Keratinocyte (primary cell): ENCODE measurements around the gene CFAP157. TPM values are rescaled to one million over a fixed set of nuclear protein-coding genes. Genes with fewer than 3 reads are reported as not detected.

Experiments
- DNase-seq: peaks from one replicate; pipeline ENCODE4 v3.0.0-alpha.2; 2011; ENCODE audit warnings: low read depth, missing footprints, low spot score
- FAIRE-seq: peaks from 2 replicates; lab custom pipeline; 2011; peaks lifted over from hg19 to GRCh38; lab: Jason Lieb, UNC
- H2AFZ ChIP-seq: 2 replicates; pipeline ENCODE4 v1.6.0; 2012; ENCODE audit warnings: low read length, control low read depth, inconsistent platforms; ENCODE audit not compliant: control insufficient read depth
- H3K27ac ChIP-seq: 2 replicates; pipeline ENCODE4 v1.5.1; 2011; ENCODE audit warnings: low read length; ENCODE audit not compliant: control insufficient read depth, insufficient read depth
- H3K27me3 ChIP-seq: 3 replicates; pipeline ENCODE4 v1.6.0; 2011; ENCODE audit warnings: low read length; ENCODE audit not compliant: control insufficient read depth, insufficient read depth; ENCODE audit errors: extremely low read depth
- H3K36me3 ChIP-seq, 2 experiments: 2 replicates in 1 of 2; 3 replicates in 1 of 2; pipeline ENCODE4 v1.5.1; 2011; ENCODE audit warnings: low read length in 2 of 2, mild to moderate bottlenecking in 1 of 2; ENCODE audit not compliant: control insufficient read depth in 2 of 2, insufficient read depth in 2 of 2; ENCODE audit errors: extremely low read depth in 1 of 2
- H3K4me1 ChIP-seq: 3 replicates; pipeline ENCODE4 v1.5.1; 2011; ENCODE audit warnings: low read length; ENCODE audit not compliant: control insufficient read depth, insufficient read depth; ENCODE audit errors: extremely low read depth
- H3K4me2 ChIP-seq: 3 replicates; pipeline ENCODE4 v1.6.0; 2011; ENCODE audit warnings: low read depth, low read length; ENCODE audit not compliant: control insufficient read depth, insufficient read depth; ENCODE audit errors: extremely low read depth
- H3K4me3 ChIP-seq, 3 experiments: fragments of 200-600 bp in 1 of 3; sonication (generic) in 1 of 3; 2 replicates in 2 of 3; 3 replicates in 1 of 3; pipeline ENCODE4 v1.5.1; 2011 to 2016; ENCODE audit warnings: low read length in 3 of 3, mild to moderate bottlenecking in 3 of 3, control low read depth in 2 of 3, inconsistent platforms in 1 of 3, low read depth in 1 of 3, mixed read lengths in 1 of 3, mixed run types in 1 of 3, moderate library complexity in 1 of 3; ENCODE audit not compliant: control insufficient read depth in 2 of 3, insufficient read depth in 2 of 3; ENCODE audit errors: extremely low read depth in 1 of 3
- H3K79me2 ChIP-seq: 2 replicates; pipeline ENCODE4 v1.6.0; 2012; ENCODE audit warnings: low read length; ENCODE audit not compliant: control insufficient read depth, insufficient read depth
- H3K9ac ChIP-seq: 3 replicates; pipeline ENCODE4 v1.6.0; 2011; ENCODE audit warnings: low read length; ENCODE audit not compliant: control insufficient read depth, insufficient read depth; ENCODE audit errors: extremely low read depth
- H3K9me1 ChIP-seq: 3 replicates; pipeline ENCODE4 v1.6.0; 2011; ENCODE audit warnings: low read length; ENCODE audit not compliant: control insufficient read depth, insufficient read depth; ENCODE audit errors: extremely low read depth
- H3K9me3 ChIP-seq: 2 replicates; pipeline ENCODE4 v1.5.1; 2012; ENCODE audit warnings: low read depth, low read length; ENCODE audit not compliant: control insufficient read depth
- H4K20me1 ChIP-seq: 3 replicates; pipeline ENCODE4 v1.6.0; 2011; ENCODE audit warnings: low read length; ENCODE audit not compliant: control insufficient read depth, insufficient read depth; ENCODE audit errors: extremely low read depth
- EZH2 ChIP-seq: IDR thresholded peaks from one replicate; pipeline ENCODE4 v1.6.1; 2012; ENCODE audit warnings: inconsistent platforms, mild to moderate bottlenecking, low read length, moderate library complexity
- dilution Hi-C: fragments of 300-500 bp; cut with MboI; formaldehyde crosslinking; loops from one replicate; pipeline ENCODE4 v1.7.0; 2020; ENCODE audit warnings: low sequenced_read_pairs; ENCODE audit not compliant: extremely low pct_ligation_motif_present
- polyA plus RNA-seq, 5 experiments: library from polyadenylated mRNA; depleted of rRNA in 3 of 5; stranded (reverse) in 3 of 5; stranded (forward) in 1 of 5; unstranded in 1 of 5; fragments of >200 nt; gene quantifications; 1 replicate in 1 of 5; 2 replicates in 3 of 5; 3 replicates in 1 of 5; pipeline versions ENCODE4 v1.2.1 to v1.2.3, GENCODE V29; 2011 to 2012; ENCODE audit warnings: missing spikeins in 2 of 5, low read depth in 1 of 5, low replicate concordance in 1 of 5
- TF ChIP-seq, protein P1 (sequence below), 3 experiments: IDR thresholded peaks in 1 of 3; conservative IDR thresholded peaks in 1 of 3; optimal IDR thresholded peaks in 1 of 3; 2 replicates in 2 of 3; 3 replicates in 1 of 3; pipeline versions ENCODE3 to v1.5.1; 2011; ENCODE audit warnings: low read length in 3 of 3, mild to moderate bottlenecking in 3 of 3, moderate library complexity in 2 of 3, control low read depth in 1 of 3, inconsistent platforms in 1 of 3; ENCODE audit not compliant: insufficient read depth in 2 of 3; ENCODE audit errors: extremely low read depth in 1 of 3

CFAP157 gene
- polyA plus RNA-seq, 1 donor (not counting 4 experiments of a cell fraction or from before 2014, with no cell fraction given): not detected

DNA sequence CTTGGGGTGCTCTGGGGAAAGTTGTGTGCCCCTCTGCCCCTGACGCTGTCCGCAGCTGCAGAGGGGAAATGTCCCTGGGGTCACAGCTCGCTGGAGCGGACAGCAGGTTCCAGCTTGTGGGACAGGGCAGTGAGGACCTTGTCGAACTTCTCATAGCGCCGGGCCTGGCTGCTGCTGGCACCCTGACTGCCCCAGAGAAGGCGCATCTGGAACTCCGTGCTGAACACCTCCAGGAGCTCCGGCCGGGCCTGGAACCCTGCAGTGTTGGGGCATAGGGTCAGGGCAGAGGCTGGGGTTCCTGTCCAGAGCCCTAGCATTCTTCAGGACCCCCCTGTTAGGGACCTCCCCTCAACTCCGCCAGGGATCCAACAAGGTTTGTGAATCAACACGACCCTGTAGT is 31.9 kb downstream of the CFAP157 start:
- Histone ChIP-seq H3K4me1 (peaks cover 23% of the 10 kb centered on the region), H3K27me3 (no peaks in the 10 kb centered on the region), H3K4me2 (no peak overlapping the region), H3K9ac (no peak overlapping the region), H3K79me2 (no peaks in the 10 kb centered on the region), H3K4me3 (no peak overlapping the region), H3K9me3 (no peaks in the 10 kb centered on the region), H4K20me1 (no peaks in the 10 kb centered on the region), H3K36me3 (no peaks in the 10 kb centered on the region), H2AFZ (no peak overlapping the region), H3K9me1 (no peaks in the 10 kb centered on the region), H3K27ac (no peak overlapping the region)
- DNase-seq (no peak), FAIRE-seq (no peak)
- dilution Hi-C loops: no loop called here
- TF ChIP-seq EZH2: no peak
- TF ChIP-seq, protein P1, sequence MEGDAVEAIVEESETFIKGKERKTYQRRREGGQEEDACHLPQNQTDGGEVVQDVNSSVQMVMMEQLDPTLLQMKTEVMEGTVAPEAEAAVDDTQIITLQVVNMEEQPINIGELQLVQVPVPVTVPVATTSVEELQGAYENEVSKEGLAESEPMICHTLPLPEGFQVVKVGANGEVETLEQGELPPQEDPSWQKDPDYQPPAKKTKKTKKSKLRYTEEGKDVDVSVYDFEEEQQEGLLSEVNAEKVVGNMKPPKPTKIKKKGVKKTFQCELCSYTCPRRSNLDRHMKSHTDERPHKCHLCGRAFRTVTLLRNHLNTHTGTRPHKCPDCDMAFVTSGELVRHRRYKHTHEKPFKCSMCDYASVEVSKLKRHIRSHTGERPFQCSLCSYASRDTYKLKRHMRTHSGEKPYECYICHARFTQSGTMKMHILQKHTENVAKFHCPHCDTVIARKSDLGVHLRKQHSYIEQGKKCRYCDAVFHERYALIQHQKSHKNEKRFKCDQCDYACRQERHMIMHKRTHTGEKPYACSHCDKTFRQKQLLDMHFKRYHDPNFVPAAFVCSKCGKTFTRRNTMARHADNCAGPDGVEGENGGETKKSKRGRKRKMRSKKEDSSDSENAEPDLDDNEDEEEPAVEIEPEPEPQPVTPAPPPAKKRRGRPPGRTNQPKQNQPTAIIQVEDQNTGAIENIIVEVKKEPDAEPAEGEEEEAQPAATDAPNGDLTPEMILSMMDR (optimal IDR thresholded peaks at IDR 0.05 in 1 of 3, IDR thresholded peaks at IDR 0.05 in 1 of 3, conservative IDR thresholded peaks at IDR 0.05 in 1 of 3; ENCODE audit: extremely low read depth in 1 of 3, insufficient read depth in 2 of 3, low read length in 3 of 3): no peak

DNA sequence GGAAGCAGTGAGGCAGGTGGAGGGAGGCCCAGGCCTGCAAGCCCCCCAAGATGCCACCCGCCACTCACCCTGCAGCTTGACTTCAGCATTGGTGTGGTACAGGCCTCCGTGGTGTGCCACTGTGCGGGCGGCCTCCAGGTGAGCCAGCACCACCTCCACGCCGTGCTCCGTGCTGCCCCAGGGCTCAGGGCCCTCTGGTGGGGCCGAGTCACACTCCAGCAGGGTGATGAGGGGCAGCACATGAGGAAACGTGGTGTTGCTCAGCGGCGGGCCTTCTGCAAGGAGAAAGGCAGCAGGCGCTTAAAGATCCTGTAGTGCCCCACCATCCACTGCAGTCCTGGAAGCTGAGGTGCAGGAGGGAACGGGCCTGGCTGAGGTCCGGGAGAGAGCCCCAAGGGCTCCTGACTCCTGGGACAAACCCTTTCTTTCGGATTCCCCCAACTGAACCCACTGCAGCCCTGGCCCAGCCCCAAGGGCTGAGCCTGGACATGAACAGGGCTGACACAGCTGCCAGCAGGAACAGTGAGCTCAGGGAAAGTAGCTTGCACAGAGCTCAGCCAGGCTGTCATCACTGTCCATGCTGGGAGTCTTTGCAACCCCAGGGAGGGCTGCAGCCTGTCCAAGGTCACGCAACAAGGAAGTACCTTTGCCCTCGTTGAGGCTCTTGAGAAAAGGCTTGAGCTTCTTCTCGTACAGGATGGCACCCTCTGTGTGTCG is 33.0 kb downstream of the CFAP157 start:
- peak overlapping the region; percentile 82 for H3K27ac ChIP-seq
- no peaks in the 10 kb centered on the region for H4K20me1 ChIP-seq
- no peaks in the 10 kb centered on the region for H3K9me3 ChIP-seq
- TF ChIP-seq EZH2: no peak
- H2AFZ ChIP-seq: peak overlapping the region; percentile 4
- H3K36me3 ChIP-seq: no peaks in the 10 kb centered on the region
- H3K4me3 ChIP-seq: no peak overlapping the region
- H3K79me2 ChIP-seq: no peaks in the 10 kb centered on the region
- FAIRE-seq (peak; percentile 9), DNase-seq (no peak)
- peak overlapping the region; percentile 62 for H3K4me2 ChIP-seq
- dilution Hi-C loops: no loop called here
- H3K9me1 ChIP-seq: no peaks in the 10 kb centered on the region
- H3K9ac ChIP-seq: peak overlapping the region; percentile 59
- peaks cover 16% of the 10 kb centered on the region for H3K4me1 ChIP-seq
- no peaks in the 10 kb centered on the region for H3K27me3 ChIP-seq
